Effector memory CD4-positive, alpha-beta T cell (primary cell): ENCODE measurements around the gene ARRB1.
A peak's percentile ranks its signal among the peaks of the same experiment; 100 is the strongest.

Experiments
- DNase-seq, 3 donors: peaks; one replicate each; pipeline ENCODE4 v3.0.0-alpha.2; 2020
- H3K27ac ChIP-seq: 2 replicates; pipeline ENCODE4 v1.7.0; 2013; ENCODE audit warnings: mild to moderate bottlenecking, low read length, moderate library complexity; ENCODE audit not compliant: insufficient read depth, poor library complexity, severe bottlenecking
- H3K27me3 ChIP-seq: replicated peaks from 2 replicates; pipeline ENCODE4 v1.7.0; 2013; ENCODE audit warnings: mild to moderate bottlenecking, low read length; ENCODE audit not compliant: insufficient read depth, control insufficient read depth, poor library complexity, severe bottlenecking
- H3K36me3 ChIP-seq: 2 replicates; pipeline ENCODE4 v1.7.0; 2013; ENCODE audit warnings: mild to moderate bottlenecking, low read length, moderate library complexity; ENCODE audit not compliant: control insufficient read depth, insufficient read depth
- H3K4me1 ChIP-seq: 2 replicates; pipeline ENCODE4 v1.7.0; 2013; ENCODE audit warnings: low read length, mild to moderate bottlenecking; ENCODE audit not compliant: control insufficient read depth, insufficient read depth, poor library complexity, severe bottlenecking
- H3K4me3 ChIP-seq: 2 replicates; pipeline ENCODE4 v1.7.0; 2013; ENCODE audit warnings: low read length, low read depth, mild to moderate bottlenecking; ENCODE audit not compliant: insufficient read depth, poor library complexity, severe bottlenecking
- H3K9me3 ChIP-seq: 2 replicates; pipeline ENCODE4 v1.7.0; 2013; ENCODE audit warnings: mild to moderate bottlenecking, low read length, moderate library complexity; ENCODE audit not compliant: control insufficient read depth

ARRB1 gene

DNA sequence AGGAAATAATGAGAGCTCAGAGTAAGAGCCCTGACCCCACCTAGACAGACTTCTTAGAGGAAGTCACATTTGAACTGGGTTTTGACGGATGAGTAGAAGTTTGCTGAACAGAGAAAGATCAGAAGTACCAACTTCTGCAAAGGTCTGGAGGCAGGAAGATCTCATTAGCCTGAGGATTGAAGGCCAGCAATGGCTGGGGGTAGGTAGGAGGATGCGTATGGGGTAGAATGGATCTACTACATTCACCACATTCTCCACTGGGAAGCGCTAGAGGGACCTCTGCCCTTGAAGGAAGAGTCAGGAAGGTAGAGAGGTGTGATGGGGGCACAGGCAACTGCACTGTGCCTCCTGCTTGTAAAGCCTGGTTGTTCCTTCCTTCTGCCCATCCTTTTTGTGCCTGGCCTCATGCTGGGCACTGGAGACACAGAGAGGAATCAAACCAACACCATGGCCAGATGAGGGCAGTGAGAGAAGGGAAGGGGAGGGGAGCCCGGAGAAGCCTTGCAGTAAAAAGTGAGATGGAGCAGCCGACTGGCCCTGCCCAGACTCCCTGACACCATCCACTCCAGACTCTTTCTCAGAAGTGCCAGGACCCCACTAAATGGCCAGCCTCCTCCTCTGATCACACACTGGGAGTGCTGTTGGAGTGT lies 106.0 kb downstream of the ARRB1 start:
- Histone ChIP-seq H3K4me3 (no peak overlapping the region), H3K36me3 (no peaks in the 10 kb centered on the region), H3K9me3 (no peaks in the 10 kb centered on the region), H3K4me1 (peaks cover 2% of the 10 kb centered on the region), H3K27ac (no peak overlapping the region), H3K27me3 (peaks cover 10% of the 10 kb centered on the region)
- no peak for DNase-seq

DNA sequence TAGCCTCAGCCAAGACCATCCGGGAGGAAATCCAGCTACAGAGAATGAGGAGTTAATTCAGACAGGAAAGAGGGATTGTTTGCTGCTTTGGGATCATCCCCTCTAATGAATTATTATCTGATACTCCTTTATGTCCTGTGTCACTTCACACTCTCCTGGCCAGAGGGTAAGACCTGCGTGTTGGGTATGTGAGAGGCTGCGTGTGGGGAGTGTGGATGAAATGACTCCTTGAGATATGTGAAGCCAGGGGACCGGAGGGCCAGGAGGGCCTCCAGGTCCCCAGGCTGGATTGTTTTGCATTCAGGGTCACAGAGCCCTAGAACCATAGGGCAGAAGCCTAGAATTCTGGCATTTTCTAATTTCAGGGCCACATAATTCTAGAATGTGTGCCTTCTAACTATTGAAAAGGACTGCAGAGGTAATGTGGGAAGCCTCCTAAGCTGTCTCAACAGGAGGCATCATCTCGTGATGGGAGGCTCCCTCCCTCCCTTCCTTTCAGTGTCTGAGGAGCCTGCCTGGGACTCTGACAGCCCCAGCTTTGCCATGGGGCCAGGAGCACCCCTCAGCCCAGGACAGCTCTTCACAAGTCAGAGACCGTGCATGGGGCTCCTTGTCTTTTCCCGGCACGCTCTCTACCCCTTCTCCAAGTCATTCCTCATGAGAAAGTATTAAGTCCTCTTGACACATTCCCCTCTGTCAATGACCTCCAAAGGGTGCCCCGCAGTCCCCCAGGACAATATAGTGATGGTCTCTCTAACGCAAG lies 107.2 kb downstream of the ARRB1 start:
- Histone ChIP-seq H3K27me3 (peaks cover 16% of the 10 kb centered on the region), H3K9me3 (no peaks in the 10 kb centered on the region), H3K4me1 (peaks cover 7% of the 10 kb centered on the region), H3K4me3 (no peak overlapping the region), H3K27ac (no peak overlapping the region), H3K36me3 (no peaks in the 10 kb centered on the region)
- no peak for DNase-seq

DNA sequence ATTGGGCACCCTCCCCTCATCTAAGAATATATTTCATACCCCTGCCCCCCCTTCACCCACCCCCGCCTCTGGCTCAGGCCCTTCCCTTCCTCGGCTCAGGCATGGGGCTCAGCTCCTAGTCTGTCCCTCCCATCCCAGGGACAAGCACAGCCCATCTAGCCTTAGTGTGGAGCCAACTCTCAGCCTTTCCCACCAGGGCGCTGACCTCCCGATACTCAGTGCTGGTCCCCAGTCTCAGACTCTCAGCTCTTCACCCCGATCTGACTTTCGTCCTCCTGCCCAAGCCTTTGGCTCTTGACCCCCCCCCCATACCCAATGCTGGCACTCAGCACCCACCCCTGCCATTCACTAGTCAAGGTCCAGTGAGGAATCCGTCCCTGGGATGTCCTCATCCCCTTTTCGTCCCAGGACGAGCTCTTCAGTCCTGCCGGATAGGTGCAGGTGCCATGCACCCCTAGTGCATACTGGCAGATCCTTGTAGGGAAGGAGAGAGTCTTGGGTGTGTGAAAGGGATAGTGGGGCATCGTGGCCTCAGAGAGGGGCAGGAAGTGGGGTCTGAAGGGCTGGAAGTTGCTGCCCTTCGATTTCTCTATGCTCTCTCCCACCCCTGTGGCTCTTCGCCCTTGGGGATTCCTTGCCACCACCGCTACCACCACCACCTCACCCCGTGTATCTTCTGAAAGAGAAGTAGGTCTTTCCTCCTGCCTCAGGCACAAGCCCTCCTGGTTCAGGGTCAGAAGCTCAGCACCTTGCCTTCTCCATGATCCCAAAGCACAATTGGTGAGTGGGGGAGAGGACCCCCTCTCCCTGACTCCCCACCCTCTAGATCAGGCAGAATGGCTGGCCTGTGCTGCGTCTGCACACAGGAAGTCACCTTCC lies 108.5 kb downstream of the ARRB1 start:
- H3K27me3 ChIP-seq = peaks cover 16% of the 10 kb centered on the region

DNA sequence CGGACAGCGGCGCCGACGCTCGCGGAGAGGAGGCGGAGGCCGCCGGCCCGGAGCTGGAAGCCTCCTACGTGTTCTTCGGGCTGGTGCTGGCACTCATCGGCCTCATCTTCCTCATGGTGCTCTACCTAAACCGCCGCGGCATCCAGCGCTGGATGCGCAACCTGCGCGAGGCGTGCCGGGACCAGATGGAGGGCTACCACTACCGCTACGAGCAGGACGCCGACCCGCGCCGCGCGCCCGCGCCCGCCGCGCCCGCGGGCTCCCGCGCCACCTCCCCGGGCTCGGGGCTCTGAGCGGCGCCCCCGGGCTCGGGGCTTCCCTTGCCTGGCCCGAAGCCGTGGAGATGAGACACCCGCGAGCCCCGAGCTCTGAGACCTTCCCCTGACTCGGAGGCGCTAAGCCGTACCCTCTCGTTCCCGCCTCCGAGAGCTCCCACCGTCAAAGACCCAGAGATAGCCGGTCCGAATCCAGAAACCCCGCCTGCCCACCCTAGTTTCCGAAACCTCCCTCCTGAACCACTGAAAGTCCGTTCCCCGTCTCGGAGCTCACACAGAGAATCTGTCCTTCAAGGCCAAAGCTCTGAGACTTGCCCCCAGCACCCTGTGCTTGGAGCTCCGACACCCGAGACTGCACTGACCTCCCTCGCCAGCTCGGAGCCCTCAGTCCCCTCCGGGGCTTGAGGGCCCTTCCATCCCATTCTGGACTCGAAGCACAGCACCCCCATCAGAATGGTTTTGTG lies 109.4 kb downstream of the ARRB1 start:
- peaks cover 7% of the 10 kb centered on the region for H3K4me1 ChIP-seq
- H3K27ac ChIP-seq = no peak overlapping the region
- H3K27me3 ChIP-seq = peaks cover 16% of the 10 kb centered on the region
- DNase-seq = no peak
- H3K4me3 ChIP-seq = peak overlapping the region; percentile 48
- H3K36me3 ChIP-seq = no peaks in the 10 kb centered on the region
- no peaks in the 10 kb centered on the region for H3K9me3 ChIP-seq

More for the DNA sequence above, 108.5 kb downstream of the ARRB1 start:
- Histone ChIP-seq H3K4me1 (peaks cover 7% of the 10 kb centered on the region), H3K27ac (no peak overlapping the region), H3K9me3 (no peaks in the 10 kb centered on the region), H3K4me3 (no peak overlapping the region), H3K36me3 (no peaks in the 10 kb centered on the region)
- no peak for DNase-seq

DNA sequence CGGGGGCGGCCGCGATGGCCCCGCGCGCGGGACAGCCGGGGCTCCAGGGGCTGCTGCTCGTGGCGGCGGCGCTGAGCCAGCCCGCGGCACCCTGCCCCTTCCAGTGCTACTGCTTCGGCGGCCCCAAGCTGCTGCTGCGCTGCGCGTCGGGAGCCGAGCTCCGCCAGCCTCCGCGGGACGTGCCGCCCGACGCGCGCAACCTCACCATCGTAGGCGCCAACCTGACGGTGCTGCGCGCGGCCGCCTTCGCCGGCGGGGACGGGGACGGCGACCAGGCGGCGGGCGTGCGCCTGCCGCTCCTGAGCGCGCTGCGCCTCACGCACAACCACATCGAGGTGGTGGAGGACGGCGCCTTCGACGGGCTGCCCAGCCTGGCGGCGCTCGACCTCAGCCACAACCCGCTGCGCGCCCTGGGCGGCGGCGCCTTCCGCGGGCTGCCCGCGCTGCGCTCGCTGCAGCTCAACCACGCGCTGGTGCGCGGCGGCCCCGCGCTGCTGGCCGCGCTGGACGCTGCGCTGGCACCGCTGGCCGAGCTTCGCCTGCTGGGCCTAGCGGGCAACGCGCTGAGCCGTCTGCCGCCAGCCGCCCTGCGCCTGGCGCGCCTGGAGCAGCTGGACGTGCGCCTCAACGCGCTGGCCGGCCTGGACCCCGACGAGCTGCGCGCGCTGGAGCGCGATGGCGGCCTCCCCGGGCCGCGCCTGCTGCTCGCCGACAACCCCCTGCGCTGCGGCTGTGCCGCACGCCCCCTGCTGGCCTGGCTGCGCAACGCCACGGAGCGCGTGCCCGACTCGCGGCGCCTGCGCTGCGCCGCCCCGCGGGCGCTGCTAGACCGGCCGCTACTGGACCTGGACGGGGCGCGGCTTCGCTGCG lies 110.2 kb downstream of the ARRB1 start:
- H3K27me3 ChIP-seq = peaks cover 16% of the 10 kb centered on the region
- no peaks in the 10 kb centered on the region for H3K36me3 ChIP-seq
- DNase-seq = peak; percentile 66 to 76 (median 68)
- no peak overlapping the region for H3K27ac ChIP-seq
- peaks cover 7% of the 10 kb centered on the region for H3K4me1 ChIP-seq
- H3K9me3 ChIP-seq = no peaks in the 10 kb centered on the region
- H3K4me3 ChIP-seq = peak overlapping the region; percentile 56

DNA sequence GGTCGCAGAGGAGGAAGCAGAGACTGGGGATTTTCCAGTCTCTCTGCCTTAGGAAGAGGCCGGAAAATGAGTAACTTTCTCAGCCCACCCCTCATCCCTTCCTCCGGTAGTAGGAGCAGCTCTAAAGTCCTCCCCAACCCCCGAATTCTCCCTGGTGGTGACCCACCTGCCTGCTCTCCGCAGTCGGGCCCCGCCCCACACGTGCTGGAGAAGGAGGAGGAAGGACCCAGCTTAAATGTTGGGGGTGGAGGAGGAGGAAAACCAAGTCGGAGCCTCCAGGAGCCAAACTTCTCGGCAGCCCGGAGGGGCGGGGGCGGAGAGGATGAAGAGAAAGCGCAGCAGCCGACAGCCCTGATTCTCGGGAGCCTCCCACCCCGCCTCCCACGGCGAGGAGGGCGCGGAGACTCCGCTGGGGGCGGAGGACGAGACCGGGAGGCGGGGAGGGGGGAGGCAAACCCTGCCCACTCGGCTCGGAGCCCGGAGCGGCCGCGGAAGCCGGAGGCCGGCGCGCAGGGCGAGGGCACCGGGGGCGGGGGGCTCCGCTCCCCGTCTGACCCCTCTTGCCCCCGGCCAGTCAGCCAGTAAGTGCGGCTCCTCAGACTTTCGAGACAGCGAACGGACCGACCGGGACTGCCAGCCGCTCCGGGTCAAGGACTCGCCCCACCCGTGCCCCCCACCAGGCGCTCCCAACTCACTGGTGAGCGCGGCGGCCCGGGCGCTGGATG lies 111.0 kb downstream of the ARRB1 start, which contains the start of gene TPBGL:
Gene TPBGL (plus strand): TSS at position 464 of the 725 bp plus-strand sequence. CDS start 276 bp downstream, outside the sequence.
- Histone ChIP-seq H3K4me1 (peaks cover 7% of the 10 kb centered on the region), H3K36me3 (no peaks in the 10 kb centered on the region), H3K4me3 (peak within 1 kb of the TSS; percentile 56), H3K9me3 (no peaks in the 10 kb centered on the region), H3K27me3 (peaks cover 16% of the 10 kb centered on the region), H3K27ac (no peak within 1 kb of the TSS)
- no peak for DNase-seq

DNA sequence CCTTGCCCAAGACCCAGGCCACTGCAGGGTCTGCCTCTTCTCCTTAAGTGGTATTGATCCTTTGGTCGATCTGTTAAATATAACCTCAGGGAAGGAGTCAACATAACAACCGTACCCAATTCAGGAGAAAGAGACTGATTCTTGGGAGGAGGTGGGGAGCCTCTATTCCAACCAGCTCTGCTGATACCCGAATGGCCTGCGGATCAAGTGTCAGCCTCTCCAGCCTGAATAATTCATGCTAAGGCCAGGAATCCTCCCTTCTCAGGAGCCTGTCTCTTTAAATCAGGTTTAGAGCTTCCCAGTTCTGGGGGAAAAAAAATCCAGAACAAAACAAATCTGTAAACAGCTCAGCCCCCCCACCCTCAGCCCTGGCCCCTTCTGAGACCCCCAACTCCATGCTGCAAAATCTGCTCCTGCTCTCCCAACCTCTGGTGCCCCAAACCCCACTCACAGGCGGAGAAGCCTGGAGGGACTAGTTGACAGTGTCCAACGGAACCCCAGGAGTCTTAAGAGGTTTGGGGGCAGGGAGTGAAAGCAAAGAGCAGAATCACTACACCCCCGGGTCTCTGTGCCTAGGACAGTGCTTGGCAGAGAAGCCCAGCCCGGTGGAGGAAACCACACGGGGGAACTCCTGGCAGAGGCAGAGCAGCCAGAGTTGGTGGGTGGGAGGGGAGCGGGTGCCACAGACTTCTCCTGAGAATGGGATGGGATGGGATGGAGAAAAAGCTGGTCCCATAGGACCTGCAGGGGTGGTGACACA lies 111.8 kb downstream of the ARRB1 start:
- no peak for DNase-seq
- H3K27me3 ChIP-seq = peaks cover 16% of the 10 kb centered on the region
- H3K4me3 ChIP-seq = peak overlapping the region; percentile 56

More for the DNA sequence above, 111.8 kb downstream of the ARRB1 start:
- peaks cover 7% of the 10 kb centered on the region for H3K4me1 ChIP-seq
- H3K27ac ChIP-seq = no peak overlapping the region
- H3K9me3 ChIP-seq = no peaks in the 10 kb centered on the region
- no peaks in the 10 kb centered on the region for H3K36me3 ChIP-seq
